HG02852 (cell line): ENCODE measurements around the gene ACACB.

Source experiments
- ATAC-seq: cut with Tn5 transposase; IDR thresholded peaks from one replicate; pipeline ENCODE4 v1.9.1; 2021; ENCODE audit warnings: mild to moderate bottlenecking, moderate library complexity; ENCODE audit not compliant: unreplicated experiment

The ACACB gene

DNA sequence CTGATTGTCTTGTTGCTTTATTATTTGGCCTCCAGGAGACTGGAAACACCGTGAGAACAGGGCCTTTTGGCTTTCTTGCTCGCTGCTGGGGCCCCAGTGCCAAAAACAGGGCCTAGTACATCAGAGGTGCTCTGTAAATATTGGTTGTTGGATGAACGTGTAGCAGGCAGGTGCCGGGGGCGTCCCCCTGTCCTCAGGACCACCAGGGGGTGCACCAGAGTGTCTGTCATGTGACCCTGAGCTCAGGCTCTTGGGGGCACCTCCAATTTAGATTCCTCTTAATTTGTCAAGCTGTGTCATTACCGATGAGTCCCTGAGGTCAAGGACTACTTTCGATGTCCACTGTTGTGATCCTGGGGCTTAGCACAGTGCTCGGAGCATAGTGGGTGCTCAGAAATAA, 87.1 kb downstream of the ACACB start:
- no peak for ATAC-seq

- no peak for ATAC-seq
These were observed 92.7 kb downstream of the ACACB start for GRCh38 chr12:109209082-109209481.

DNA sequence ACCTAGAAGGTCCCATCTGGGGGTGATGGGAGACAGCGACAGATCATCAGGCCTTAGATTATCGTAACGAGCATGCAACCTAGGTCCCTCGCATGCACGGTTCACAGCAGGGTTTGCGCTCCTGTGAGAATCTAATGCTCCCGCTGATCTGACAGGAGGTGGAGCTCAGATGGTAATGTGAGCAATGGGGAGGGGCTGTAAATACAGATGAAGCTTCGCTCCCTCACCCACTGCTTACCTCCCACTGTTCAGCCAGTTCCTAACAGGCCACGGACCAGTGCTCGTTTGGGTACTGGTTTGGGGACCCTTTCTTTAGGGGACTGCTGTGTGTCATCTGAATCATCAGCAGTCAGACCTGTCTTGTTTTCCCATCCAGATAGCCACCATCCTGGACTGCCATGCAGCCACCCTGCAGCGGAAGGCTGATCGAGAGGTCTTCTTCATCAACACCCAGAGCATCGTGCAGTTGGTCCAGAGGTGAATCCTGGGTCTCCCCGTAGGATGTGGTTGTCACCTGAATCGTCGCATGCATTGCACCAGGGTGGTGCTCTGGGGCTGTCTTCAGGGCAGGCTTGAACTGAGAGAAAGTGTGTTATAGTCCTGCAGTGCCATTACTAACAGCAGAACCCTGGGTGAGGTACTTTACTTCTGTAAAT, 96.2 kb downstream of the ACACB start:
- ATAC-seq: no peak

DNA sequence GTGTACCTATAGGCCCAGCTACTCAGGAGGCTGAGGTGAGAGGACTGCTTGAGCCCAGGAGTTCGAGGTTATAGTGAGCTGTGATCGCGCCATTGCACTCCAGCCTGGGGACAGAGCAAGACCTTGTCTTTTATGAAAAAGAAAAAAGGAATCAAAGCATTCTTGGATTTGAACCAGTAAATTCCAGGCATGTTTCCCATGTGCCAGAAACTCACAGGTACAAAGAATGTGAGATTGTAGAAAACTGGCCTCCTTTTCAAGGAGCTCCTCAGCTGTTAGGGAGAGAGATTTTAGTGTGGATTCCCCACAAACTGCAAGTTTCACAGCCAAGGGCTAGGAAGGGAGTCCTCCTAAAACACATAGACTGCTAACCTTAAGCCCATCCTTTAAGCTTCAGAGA, 97.7 kb downstream of the ACACB start:
- ATAC-seq: no peak

DNA sequence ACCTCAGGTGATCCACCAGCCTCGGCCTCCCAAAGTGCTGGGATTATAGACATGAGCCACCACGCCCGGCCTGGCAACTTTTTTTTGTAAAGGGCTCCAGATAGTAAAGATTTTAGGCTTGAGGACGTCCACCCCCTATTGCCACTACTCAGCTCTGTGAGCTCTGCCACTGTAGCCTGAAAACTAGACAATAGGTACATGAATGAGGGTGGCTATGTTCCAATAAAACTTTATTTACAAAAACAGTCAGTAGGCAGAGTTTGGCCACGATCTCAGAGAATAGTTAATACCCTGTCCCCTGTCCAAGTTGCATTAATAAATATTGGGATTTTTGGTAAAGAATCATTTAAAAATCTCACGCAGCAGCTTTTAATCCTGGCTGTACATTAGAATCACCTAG, 102.6 kb downstream of the ACACB start:
- ATAC-seq: no peak

DNA sequence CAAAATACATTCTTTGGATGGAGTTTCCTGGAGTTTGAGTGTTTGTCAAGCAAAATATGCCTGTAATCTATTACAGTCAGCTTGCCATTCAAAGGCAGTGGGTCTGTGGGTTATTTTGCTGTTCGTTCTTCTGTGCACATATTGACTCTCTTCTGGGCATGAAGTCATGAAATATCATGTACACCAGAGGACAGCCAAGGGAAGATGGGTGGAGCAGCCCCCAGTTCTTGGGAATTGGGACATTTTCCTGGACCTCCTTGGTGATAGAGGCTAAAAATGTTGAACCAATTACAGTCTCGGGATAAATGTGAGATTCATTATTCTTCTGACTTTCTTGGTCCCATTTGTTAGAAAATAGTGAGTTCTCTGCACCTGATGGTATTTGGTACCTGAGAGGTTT, 103.6 kb downstream of the ACACB start:
- ATAC-seq: no peak

- ATAC-seq: no peak
These were observed 105.0 kb downstream of the ACACB start for GRCh38 chr12:109221277-109221931.

- no peak for ATAC-seq
These were observed 105.7 kb downstream of the ACACB start for GRCh38 chr12:109222062-109222461.

DNA sequence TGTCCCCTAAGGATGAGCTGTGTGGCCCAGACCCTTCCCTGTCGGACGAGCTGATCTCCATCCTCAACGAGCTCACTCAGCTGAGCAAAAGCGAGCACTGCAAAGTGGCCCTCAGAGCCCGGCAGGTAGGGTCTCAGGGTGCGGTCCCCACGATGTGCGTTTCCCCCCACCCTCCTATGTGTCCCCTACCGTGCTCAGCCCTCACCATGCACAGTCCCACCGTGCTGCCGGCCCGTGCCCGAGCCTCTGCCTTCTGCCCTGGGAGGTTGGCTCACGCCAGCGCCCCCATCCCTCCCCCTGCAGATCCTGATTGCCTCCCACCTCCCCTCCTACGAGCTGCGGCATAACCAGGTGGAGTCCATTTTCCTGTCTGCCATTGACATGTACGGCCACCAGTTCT, 106.1 kb downstream of the ACACB start:
- ATAC-seq: no peak

- ATAC-seq: no peak
These were observed 106.8 kb downstream of the ACACB start for GRCh38 chr12:109223211-109223610.

GRCh38 chr12:109223868-109224267, 107.5 kb downstream of the ACACB start:
- ATAC-seq: no peak

DNA sequence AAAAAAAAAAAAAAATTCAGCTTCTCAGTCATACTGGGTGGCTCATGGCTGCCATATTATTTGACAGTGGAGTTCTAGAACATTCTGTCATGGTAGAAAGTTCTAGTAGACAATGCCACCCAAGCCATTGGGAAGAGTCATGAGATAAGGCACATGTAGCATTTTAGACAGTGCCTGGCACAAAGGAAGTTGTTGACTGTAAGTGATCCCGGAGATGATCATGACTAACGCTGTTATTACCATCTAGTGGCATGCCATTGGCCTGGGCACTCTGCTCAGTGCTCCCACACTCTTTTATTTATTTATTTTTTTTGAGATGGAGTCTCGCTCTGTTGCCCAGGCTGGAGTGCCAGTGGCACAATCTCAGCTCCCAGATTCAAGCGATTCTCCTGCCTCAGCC, 112.3 kb downstream of the ACACB start:
- no peak for ATAC-seq

- ATAC-seq: no peak
These were observed 113.8 kb downstream of the ACACB start for GRCh38 chr12:109230193-109230592.

GRCh38 chr12:109232731-109233130, 116.3 kb downstream of the ACACB start:
- no peak for ATAC-seq

- no peak for ATAC-seq
These were observed 117.6 kb downstream of the ACACB start for GRCh38 chr12:109234012-109234411.

DNA sequence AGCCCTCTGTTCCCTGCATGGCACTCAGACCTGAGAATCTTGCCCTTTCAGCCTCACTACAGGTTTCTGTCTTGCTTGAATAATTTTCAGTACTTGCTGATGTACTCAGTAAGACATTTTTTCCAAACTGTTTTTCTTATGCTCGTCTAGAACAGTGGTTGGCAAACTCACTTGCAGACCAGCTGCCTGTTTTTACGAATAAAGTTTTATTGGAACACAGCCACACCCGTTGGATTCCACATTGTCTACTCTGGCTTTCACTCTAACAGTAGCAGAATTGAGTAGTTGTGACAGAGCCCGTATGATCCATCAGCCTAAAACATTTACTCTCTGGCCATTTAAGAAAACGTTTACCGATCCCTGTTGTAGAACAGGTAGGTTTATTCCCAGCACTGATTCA, 119.9 kb downstream of the ACACB start:
- ATAC-seq: no peak

DNA sequence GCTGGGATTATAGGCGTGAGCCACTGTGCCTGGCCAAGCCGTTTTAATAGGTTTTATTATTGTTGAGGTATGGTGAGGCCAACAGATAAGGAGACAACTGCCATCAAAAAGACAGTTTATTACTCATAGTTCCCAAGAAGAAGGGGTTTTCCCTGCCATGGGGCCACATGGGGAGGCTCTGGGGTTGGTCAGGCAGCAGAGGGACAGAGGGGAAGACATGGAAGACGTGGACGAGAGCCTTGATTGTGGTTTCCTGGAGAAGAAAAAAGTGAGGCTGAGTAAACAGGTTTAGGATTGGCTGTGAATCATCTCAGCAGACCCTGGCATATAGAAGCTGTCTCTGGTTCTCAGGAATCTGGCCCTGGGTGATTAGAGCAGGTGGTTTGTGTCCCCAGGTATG, 122.8 kb downstream of the ACACB start:
- no peak for ATAC-seq

DNA sequence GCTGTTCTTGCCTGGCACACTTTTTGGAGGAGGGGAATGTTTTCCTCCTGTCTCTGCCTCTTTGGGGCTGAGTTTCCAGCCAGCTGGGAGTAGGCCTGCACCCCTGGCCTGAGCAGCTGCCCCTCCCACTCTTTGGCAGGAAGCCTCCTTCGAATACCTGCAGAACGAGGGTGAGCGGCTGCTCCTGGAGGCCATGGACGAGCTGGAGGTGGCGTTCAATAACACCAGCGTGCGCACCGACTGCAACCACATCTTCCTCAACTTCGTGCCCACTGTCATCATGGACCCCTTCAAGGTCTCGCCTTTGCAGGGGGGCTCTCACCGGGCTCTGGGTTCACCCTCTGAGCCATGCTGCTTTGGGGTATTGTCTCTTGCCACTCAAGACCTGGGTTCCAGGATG, 123.3 kb downstream of the ACACB start:
- no peak for ATAC-seq

- ATAC-seq: no peak
These were observed 124.0 kb downstream of the ACACB start for GRCh38 chr12:109240365-109240764.

DNA sequence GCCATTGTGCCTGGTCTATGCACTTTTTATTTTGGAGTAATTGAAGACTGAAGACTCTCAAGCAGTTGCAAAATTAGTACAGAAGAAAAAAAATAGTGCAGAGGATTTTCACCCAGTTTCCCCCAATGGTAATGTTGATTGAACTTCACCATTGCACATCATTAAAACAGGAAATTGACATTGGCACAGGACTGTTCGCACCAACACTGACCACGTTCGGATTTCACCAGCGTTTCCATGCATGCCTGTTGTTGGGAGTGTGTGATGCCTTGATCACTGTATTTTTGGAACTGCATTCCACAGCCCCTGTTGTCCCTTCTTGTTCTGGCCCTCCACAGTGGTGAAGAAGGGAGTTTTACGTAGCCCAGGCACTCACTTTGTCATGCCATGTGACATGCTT, 125.5 kb downstream of the ACACB start:
- ATAC-seq: no peak

DNA sequence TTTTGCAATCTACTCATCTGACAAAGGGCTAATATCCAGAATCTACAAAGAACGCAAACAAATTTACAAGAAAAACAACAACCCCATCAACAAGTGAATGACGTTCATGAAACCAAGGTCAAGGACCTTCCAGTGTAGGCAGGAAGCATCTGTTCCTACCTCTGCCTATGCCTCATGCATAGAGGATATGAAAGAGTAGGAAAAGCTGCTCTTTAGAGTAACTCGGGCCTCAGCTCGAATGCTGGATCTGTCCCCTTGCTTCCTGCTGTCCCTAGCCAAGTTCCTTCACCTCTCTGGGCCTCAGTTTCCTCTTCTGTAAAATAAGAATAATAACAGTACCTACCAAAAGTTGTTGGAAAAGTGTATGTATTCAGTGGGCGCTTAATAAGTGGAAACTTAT, 127.7 kb downstream of the ACACB start:
- ATAC-seq: no peak

DNA sequence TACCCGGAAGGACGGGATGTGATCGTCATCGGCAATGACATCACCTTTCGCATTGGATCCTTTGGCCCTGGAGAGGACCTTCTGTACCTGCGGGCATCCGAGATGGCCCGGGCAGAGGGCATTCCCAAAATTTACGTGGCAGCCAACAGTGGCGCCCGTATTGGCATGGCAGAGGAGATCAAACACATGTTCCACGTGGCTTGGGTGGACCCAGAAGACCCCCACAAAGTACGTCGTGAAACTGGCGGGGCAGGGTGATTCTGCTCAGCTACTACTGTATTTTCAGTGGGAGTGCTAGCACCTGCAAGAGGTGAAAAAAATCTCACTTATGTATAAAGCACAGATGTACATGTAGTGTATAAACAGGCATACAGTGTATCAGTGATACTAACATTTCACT, 129.8 kb downstream of the ACACB start:
- ATAC-seq: no peak
